HepG2 (cell line): ENCODE measurements around the gene MGST2. TPM values are rescaled to one million over a fixed set of nuclear protein-coding genes. Genes with fewer than 3 reads are reported as not detected.
A peak's percentile ranks its signal among the peaks of the same experiment; 100 is the strongest.

Experiments
- AGO2 ChIP-seq: fragments of 200-400 bp; formaldehyde crosslinking; optimal IDR thresholded peaks from 2 replicates; pipeline ENCODE3; 2017; ENCODE audit warnings: mild to moderate bottlenecking, low read depth, low read length, moderate library complexity
- CAMTA2 ChIP-seq: sonication (generic); formaldehyde crosslinking; IDR thresholded peaks from 2 replicates; pipeline ENCODE4 v1.4.0; 2020; ENCODE audit warnings: mild to moderate bottlenecking, missing genetic modification reagents, borderline replicate concordance
- EP300 ChIP-seq, 3 experiments: sonication (generic) in 1 of 3; formaldehyde crosslinking in 1 of 3; IDR thresholded peaks; 2 replicates each; pipeline versions ENCODE4 v1.5.1 to v1.6.1; 2011 to 2020; ENCODE audit warnings: low read depth in 2 of 3, low read length in 2 of 3, borderline replicate concordance in 1 of 3, improper control_type of control experiment in 1 of 3, mild to moderate bottlenecking in 1 of 3, missing genetic modification reagents in 1 of 3, moderate library complexity in 1 of 3
- FOXC1 ChIP-seq: sonication (generic); formaldehyde crosslinking; IDR thresholded peaks from 2 replicates; pipeline ENCODE4 v1.8.0; 2022; ENCODE audit warnings: mild to moderate bottlenecking, missing genetic modification reagents, borderline replicate concordance
- HNF4A ChIP-seq: sonication (generic); formaldehyde crosslinking; IDR thresholded peaks from 2 replicates; pipeline ENCODE4 v1.4.0; 2020; ENCODE audit warnings: missing genetic modification reagents
- PCBP1 ChIP-seq: fragments of 200-400 bp; formaldehyde crosslinking; IDR thresholded peaks from 2 replicates; pipeline ENCODE4 v1.6.1; 2017; ENCODE audit warnings: mild to moderate bottlenecking, low read depth, low read length, borderline replicate concordance
- RFX3 ChIP-seq: IDR thresholded peaks from 2 replicates; pipeline ENCODE4 v1.6.1; 2016; ENCODE audit warnings: missing biosample characterization, missing genetic modification reagents
- RFX5 ChIP-seq: IDR thresholded peaks from 2 replicates; pipeline ENCODE4 v1.6.1; 2011; ENCODE audit warnings: low read depth, low read length, improper control_type of control experiment
- SNAPC2 ChIP-seq: sonication (generic); formaldehyde crosslinking; IDR thresholded peaks from 2 replicates; pipeline ENCODE4 v1.8.1; 2022; ENCODE audit warnings: mild to moderate bottlenecking, missing genetic modification reagents
- SRF ChIP-seq: IDR thresholded peaks from 2 replicates; pipeline ENCODE4 v1.6.1; 2011; ENCODE audit warnings: mild to moderate bottlenecking, low read depth, low read length, moderate library complexity
- XRCC5 ChIP-seq: fragments of 200-400 bp; formaldehyde crosslinking; optimal IDR thresholded peaks from 2 replicates; pipeline ENCODE3; 2017; ENCODE audit warnings: mild to moderate bottlenecking, low read length
- ZBTB3 ChIP-seq: sonication (generic); formaldehyde crosslinking; IDR thresholded peaks from 2 replicates; pipeline ENCODE4 v1.4.0; 2020; ENCODE audit warnings: low read depth, mild to moderate bottlenecking, moderate library complexity, missing genetic modification reagents, borderline replicate concordance
- ZC3H13 ChIP-seq: sonication (generic); formaldehyde crosslinking; IDR thresholded peaks from 2 replicates; pipeline ENCODE4 v1.8.1; 2023; ENCODE audit warnings: mild to moderate bottlenecking, missing genetic modification reagents, moderate library complexity
- ZNF160 ChIP-seq: sonication (generic); formaldehyde crosslinking; IDR thresholded peaks from 2 replicates; pipeline ENCODE4 v1.8.0; 2022; ENCODE audit warnings: mild to moderate bottlenecking, inconsistent platforms, missing genetic modification reagents
- ZNF331 ChIP-seq: sonication (generic); formaldehyde crosslinking; IDR thresholded peaks from 2 replicates; pipeline ENCODE4 v1.4.0; 2020; ENCODE audit warnings: missing genetic modification reagents
- ZNF337 ChIP-seq: sonication (generic); formaldehyde crosslinking; IDR thresholded peaks from 2 replicates; pipeline ENCODE4 v1.5.1; 2020; ENCODE audit warnings: missing genetic modification reagents, low read depth, mild to moderate bottlenecking, borderline replicate concordance
- ZNF34 ChIP-seq: sonication (generic); formaldehyde crosslinking; IDR thresholded peaks from 2 replicates; pipeline ENCODE4 v1.4.0; 2020; ENCODE audit warnings: mild to moderate bottlenecking, missing genetic modification reagents, borderline replicate concordance
- ZNF564 ChIP-seq: sonication (generic); formaldehyde crosslinking; IDR thresholded peaks from 2 replicates; pipeline ENCODE4 v1.8.1; 2023; ENCODE audit warnings: mild to moderate bottlenecking, missing genetic modification reagents
- ZNF776 ChIP-seq: sonication (generic); formaldehyde crosslinking; IDR thresholded peaks from 2 replicates; pipeline ENCODE4 v1.4.0; 2020; ENCODE audit warnings: mild to moderate bottlenecking, missing genetic modification reagents
- ZNF792 ChIP-seq: IDR thresholded peaks from 2 replicates; pipeline ENCODE4 v1.6.1; 2016
- ZSCAN25 ChIP-seq: sonication (generic); formaldehyde crosslinking; IDR thresholded peaks from 2 replicates; pipeline ENCODE4 v1.8.0; 2022; ENCODE audit warnings: mild to moderate bottlenecking, missing genetic modification reagents
- polyA plus RNA-seq, 8 experiments: library from polyadenylated mRNA; depleted of rRNA in 3 of 8; stranded (reverse) in 7 of 8; unstranded in 1 of 8; fragments of >200 nt; fragmentation: Illumina TruSeq in 4 of 8; extraction: Trizol in 4 of 8; gene quantifications; 2 replicates each; pipeline versions ENCODE4 v1.2.1 to v1.2.3, GENCODE V29; 2011 to 2016; ENCODE audit warnings: low read depth in 4 of 8, missing spikeins in 1 of 8, mixed read lengths in 1 of 8; ENCODE audit not compliant: insufficient read depth in 1 of 8
- total RNA-seq, 5 experiments: library from RNA; depleted of rRNA; stranded (reverse); fragments of >200 nt; fragmentation: Illumina TruSeq; extraction: Trizol; gene quantifications; 2 replicates each; pipeline ENCODE4 v1.2.3, GENCODE V29; 2016; ENCODE audit warnings: low read depth in 1 of 5
- TF ChIP-seq, protein P1 (sequence below): sonication (generic); formaldehyde crosslinking; IDR thresholded peaks from 2 replicates; pipeline ENCODE4 v1.9.0; 2021; ENCODE audit warnings: missing genetic modification reagents, borderline replicate concordance
- TF ChIP-seq, protein P2 (sequence below): IDR thresholded peaks from 2 replicates; pipeline ENCODE4 v1.4.0; 2020; ENCODE audit warnings: mild to moderate bottlenecking, missing genetic modification reagents
- TF ChIP-seq, protein P3 (sequence below): sonication (generic); formaldehyde crosslinking; IDR thresholded peaks from 2 replicates; pipeline ENCODE4 v1.4.0; 2020; ENCODE audit warnings: missing genetic modification reagents

MGST2 gene
- total and polyA plus RNA-seq, 2 of the 13 experiments (the other 11 are each of a cell fraction or from before 2014, with no cell fraction given), result 205 to 416 TPM

DNA sequence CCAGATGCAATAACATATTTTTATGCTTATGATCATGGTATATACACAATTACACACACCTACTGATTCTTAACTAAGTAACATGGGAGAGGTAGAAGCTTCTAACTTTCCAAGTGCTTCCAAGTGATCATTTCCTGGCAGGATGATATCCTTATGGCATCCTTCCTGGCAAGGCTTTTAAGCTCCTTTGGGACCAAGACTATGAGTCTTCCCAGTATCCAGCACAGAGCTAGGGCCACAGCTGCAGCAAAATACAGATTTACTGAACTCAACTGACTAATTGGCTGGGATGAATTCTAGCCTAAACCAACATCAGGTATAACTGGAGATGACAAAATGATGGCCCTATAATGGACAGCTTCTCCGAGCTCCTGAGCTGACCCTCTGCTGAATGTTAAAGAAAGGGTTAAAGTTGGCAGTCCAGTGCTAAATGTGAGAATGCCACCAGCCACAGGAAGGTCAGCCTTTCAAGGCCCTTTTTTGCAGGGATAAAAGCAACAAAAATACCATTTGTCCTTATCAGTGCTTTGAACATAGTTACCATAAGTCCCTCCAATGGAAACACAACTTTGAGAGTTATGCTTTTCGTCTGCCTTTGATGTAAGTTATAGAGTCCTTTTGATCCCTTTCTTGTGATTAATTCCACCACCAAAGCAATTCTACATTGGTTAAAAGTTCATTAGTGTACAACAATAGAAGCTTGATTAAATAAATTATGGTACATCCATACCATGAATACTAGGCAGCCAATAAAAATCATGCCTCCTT is 73.4 kb downstream of the MGST2 start (continued):
- TF ChIP-seq CAMTA2 (CRISPR knock-in tag) (no peak), ZNF792 (CRISPR knock-in tag) (peak; percentile 52; the same call in 1 of the 2 replicates), ZNF564 (CRISPR knock-in tag) (no peak), FOXC1 (CRISPR knock-in tag) (no peak), ZNF34 (CRISPR knock-in tag) (no peak), HNF4A (CRISPR knock-in tag) (peak; percentile 64), ZSCAN25 (CRISPR knock-in tag) (no peak), AGO2 (no peak), SRF (no peak), ZNF776 (CRISPR knock-in tag) (no peak), ZC3H13 (CRISPR knock-in tag) (no peak), ZNF337 (CRISPR knock-in tag) (no peak), XRCC5 (no peak), RFX5 (no peak), ZBTB3 (CRISPR knock-in tag) (no peak), PCBP1 (no peak), SNAPC2 (CRISPR knock-in tag) (no peak), RFX3 (no peak; the same call in 1 of the 2 replicates), ZNF160 (no peak), EP300 (IDR thresholded peaks at IDR 0.05; ENCODE audit: low read depth in 2 of 2, low read length in 2 of 2) (peak in 1 of 2 experiments; percentile 89; a peak in 2 of 4 replicates), EP300 (CRISPR knock-in tag; IDR thresholded peaks at IDR 0.05; ENCODE audit: borderline replicate concordance) (peak; percentile 84), ZNF331 (CRISPR knock-in tag) (peak; percentile 51; the same call in 1 of the 2 replicates)
- TF ChIP-seq, protein P1, sequence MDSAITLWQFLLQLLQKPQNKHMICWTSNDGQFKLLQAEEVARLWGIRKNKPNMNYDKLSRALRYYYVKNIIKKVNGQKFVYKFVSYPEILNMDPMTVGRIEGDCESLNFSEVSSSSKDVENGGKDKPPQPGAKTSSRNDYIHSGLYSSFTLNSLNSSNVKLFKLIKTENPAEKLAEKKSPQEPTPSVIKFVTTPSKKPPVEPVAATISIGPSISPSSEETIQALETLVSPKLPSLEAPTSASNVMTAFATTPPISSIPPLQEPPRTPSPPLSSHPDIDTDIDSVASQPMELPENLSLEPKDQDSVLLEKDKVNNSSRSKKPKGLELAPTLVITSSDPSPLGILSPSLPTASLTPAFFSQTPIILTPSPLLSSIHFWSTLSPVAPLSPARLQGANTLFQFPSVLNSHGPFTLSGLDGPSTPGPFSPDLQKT (CRISPR knock-in tag), result no peak
- TF ChIP-seq, protein P2, sequence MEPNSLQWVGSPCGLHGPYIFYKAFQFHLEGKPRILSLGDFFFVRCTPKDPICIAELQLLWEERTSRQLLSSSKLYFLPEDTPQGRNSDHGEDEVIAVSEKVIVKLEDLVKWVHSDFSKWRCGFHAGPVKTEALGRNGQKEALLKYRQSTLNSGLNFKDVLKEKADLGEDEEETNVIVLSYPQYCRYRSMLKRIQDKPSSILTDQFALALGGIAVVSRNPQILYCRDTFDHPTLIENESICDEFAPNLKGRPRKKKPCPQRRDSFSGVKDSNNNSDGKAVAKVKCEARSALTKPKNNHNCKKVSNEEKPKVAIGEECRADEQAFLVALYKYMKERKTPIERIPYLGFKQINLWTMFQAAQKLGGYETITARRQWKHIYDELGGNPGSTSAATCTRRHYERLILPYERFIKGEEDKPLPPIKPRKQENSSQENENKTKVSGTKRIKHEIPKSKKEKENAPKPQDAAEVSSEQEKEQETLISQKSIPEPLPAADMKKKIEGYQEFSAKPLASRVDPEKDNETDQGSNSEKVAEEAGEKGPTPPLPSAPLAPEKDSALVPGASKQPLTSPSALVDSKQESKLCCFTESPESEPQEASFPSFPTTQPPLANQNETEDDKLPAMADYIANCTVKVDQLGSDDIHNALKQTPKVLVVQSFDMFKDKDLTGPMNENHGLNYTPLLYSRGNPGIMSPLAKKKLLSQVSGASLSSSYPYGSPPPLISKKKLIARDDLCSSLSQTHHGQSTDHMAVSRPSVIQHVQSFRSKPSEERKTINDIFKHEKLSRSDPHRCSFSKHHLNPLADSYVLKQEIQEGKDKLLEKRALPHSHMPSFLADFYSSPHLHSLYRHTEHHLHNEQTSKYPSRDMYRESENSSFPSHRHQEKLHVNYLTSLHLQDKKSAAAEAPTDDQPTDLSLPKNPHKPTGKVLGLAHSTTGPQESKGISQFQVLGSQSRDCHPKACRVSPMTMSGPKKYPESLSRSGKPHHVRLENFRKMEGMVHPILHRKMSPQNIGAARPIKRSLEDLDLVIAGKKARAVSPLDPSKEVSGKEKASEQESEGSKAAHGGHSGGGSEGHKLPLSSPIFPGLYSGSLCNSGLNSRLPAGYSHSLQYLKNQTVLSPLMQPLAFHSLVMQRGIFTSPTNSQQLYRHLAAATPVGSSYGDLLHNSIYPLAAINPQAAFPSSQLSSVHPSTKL (CRISPR knock-in tag), result peak; percentile 89
- TF ChIP-seq, protein P3, sequence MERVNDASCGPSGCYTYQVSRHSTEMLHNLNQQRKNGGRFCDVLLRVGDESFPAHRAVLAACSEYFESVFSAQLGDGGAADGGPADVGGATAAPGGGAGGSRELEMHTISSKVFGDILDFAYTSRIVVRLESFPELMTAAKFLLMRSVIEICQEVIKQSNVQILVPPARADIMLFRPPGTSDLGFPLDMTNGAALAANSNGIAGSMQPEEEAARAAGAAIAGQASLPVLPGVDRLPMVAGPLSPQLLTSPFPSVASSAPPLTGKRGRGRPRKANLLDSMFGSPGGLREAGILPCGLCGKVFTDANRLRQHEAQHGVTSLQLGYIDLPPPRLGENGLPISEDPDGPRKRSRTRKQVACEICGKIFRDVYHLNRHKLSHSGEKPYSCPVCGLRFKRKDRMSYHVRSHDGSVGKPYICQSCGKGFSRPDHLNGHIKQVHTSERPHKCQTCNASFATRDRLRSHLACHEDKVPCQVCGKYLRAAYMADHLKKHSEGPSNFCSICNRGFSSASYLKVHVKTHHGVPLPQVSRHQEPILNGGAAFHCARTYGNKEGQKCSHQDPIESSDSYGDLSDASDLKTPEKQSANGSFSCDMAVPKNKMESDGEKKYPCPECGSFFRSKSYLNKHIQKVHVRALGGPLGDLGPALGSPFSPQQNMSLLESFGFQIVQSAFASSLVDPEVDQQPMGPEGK (CRISPR knock-in tag), result no peak
